IPS-18c (cell line): ENCODE results near the gene PARM1.

Source experiments
- H3K4me3 ChIP-seq: 2 replicates; pipeline ENCODE4 v1.7.0; 2013; ENCODE audit warnings: low read depth, mild to moderate bottlenecking, low read length, moderate library complexity; ENCODE audit not compliant: insufficient read depth
- H3K9me3 ChIP-seq: one replicate; pipeline ENCODE4 v1.6.1; 2013; ENCODE audit warnings: mild to moderate bottlenecking, low read length, moderate library complexity; ENCODE audit not compliant: control insufficient read depth, insufficient read depth

The PARM1 gene

DNA sequence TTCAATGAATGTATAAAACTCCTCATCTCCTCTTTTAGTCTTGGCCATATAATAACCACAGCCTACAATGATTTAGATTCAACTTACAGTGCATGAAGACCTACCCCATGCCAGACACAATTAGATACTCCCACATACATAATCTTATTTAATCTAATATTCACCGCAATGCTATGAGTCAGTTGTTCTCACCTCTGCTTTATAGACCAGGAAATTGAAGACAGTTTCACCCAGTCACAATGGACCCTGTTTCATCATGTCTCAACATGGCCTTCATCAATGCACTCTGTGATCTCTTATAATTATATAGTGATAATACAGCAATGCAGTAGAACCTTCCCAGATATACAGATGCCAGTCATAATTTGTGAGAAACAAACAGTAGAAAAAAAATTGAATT lies 148.6 kb downstream of the PARM1 start:
- H3K9me3 ChIP-seq = no peaks in the 10 kb centered on the region

DNA sequence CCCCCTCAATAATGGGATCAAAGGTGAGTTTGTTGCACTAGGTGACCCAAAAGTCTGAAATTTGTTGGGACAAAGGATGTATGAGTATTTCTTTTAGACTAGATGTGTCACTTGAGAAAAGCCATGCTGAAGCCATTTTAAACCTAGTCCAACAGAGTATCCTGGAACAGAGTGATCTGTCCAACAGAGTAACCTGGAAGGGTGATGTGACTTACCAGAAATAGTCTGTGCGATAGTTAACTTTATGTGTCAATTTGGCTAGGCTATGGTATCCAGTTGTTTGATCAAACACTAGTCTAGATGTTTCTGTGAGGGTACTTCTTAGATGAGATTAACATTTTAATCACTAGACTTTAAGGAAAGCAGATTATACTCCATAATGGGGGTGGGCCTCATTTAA lies 154.5 kb downstream of the PARM1 start:
- H3K4me3 ChIP-seq = no peak overlapping the region
- peaks cover 2% of the 10 kb centered on the region for H3K9me3 ChIP-seq

More for the DNA sequence above, 148.6 kb downstream of the PARM1 start:
- no peak overlapping the region for H3K4me3 ChIP-seq

DNA sequence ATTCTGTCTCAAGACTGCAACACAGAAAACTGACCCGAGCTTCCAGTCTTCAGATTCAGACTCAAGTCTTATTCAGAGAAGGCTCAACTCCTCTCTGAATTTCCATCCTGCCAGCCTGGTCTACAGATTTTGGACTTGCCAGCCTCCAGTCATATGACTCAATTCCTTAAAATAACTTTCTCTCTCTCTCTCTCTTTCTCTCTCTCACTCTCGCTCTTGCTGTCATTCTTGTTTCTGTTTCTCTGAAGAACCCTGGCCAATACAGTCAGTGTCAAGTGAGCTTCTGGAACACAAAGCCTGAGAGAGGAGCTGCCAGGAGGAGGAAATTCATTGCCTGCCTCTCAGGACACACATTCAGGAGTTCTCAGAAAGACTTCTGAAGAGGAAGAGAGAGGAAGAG lies 154.9 kb downstream of the PARM1 start:
- Histone ChIP-seq H3K4me3 (no peak overlapping the region), H3K9me3 (peaks cover 2% of the 10 kb centered on the region)

DNA sequence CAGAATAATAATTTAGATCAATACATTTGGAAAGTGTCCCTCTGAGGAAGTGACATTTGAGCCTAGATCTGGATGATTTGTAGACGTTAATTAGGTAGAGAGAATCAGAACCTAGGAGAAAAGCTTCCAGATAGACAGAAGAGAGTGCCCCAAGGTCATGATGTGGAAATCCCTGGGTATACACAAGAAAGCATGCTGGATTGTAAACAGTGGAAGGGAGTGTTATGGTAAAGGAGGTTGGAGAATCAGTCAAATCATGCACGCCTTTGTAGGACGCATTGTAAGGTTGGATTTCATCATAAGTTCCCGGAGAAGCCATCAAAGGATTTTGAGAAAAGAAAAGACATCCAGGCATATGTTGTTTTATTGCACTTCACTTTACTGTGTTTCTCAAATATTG lies 156.3 kb downstream of the PARM1 start:
- peaks cover 2% of the 10 kb centered on the region for H3K9me3 ChIP-seq
- H3K4me3 ChIP-seq = no peak overlapping the region

DNA sequence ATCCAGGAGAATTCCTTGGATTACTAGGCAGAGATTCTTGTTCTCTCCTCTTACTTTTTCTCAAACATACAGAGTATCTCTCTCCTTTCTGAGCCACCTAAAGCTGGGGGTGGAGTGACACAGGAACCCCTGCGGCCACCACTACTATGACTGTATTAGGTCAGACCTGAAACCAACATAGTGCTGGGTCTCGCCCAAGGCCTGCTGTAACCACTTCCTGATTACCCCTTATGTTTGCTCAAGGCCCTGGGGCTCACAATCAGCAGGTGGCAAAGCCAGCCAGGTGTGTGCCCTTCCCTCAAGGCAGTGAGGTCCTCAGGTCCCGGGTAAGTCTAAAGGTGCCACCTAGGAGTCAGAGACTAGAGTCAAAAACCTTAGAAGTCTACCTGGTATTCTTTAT lies 166.4 kb downstream of the PARM1 start:
- Histone ChIP-seq H3K9me3 (no peaks in the 10 kb centered on the region), H3K4me3 (no peak overlapping the region)
